Activated naive CD8-positive, alpha-beta T cell treated with anti-CD3 and anti-CD28 coated beads, Interleukin-2, amount 10 ng/mL, durations not matched to agents 7 days and 5 days (primary cell): Measurements from ENCODE around the gene OLIG3. TPM values are rescaled to one million over a fixed set of nuclear protein-coding genes. Genes with fewer than 3 reads are reported as not detected.

Source experiments
- ATAC-seq: fragments of 150-1000 bp; cut with Tn5 transposase; one replicate; pipeline ENCODE4 v1.10.0; 2021; ENCODE audit warnings: low read depth, moderate library complexity
- POLR2A ChIA-PET: fragments of 350-600 bp; sonication (Branson Sonifier 250); formaldehyde crosslinking; loops from one replicate; lab custom pipeline; 2021; ENCODE audit warnings: antibody characterized with exemption; lab: Charles Lee
- DNase-seq: peaks from one replicate; pipeline ENCODE4 v3.0.0; 2021
- H3K27ac Mint-ChIP-seq: one replicate; pipeline ENCODE4 v1.8.0; 2022; ENCODE audit warnings: mild to moderate bottlenecking, mixed read lengths
- H3K27me3 Mint-ChIP-seq: one replicate; pipeline ENCODE4 v1.8.0; 2022; ENCODE audit warnings: mild to moderate bottlenecking, moderate library complexity, mixed read lengths
- H3K36me3 Mint-ChIP-seq: one replicate; pipeline ENCODE4 v1.8.0; 2021; ENCODE audit warnings: mild to moderate bottlenecking, mixed read lengths
- H3K4me1 Mint-ChIP-seq: one replicate; pipeline ENCODE4 v1.8.0; 2021; ENCODE audit warnings: mixed read lengths
- H3K4me3 Mint-ChIP-seq: one replicate; pipeline ENCODE4 v1.8.0; 2022; ENCODE audit warnings: mild to moderate bottlenecking, moderate library complexity, mixed read lengths
- H3K9me3 Mint-ChIP-seq: one replicate; pipeline ENCODE4 v1.8.0; 2021; ENCODE audit warnings: mixed read lengths
- total RNA-seq, 2 experiments: library from RNA; stranded (reverse); gene quantifications; one replicate each; pipeline ENCODE4 v1.2.3, GENCODE V29; 2021

OLIG3 gene
- total RNA-seq, 2 experiments from 2014 or later = not detected

DNA sequence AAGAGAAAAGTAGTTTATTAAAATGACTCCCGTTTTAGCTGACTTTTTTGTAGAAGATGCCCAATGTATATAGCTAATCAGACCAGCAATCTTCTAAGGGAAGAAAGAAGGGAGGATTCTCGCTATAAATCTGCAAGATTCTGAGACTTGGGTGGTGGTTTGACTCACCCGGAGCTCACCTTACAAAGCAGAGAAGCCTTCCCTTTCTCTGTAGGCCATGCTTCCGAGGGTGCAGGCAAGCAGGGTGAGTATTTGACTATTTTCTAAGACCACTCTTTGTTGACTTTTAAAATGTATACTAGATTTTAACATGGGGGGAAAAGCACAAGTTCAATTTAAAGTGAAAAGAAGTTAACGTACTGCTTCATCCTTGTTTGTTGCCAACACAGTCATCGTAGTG, 2.7 kb downstream of the OLIG3 start:
- H3K27ac Mint-ChIP-seq = no peak overlapping the region
- no peak overlapping the region for H3K4me3 Mint-ChIP-seq
- H3K27me3 Mint-ChIP-seq = peaks cover 98% of the 10 kb centered on the region
- POLR2A ChIA-PET = interaction anchor here (0.7 kb wide), 1 partner anchor 199 kb away, joined by 3 read pairs; no protein-coding TSS in a partner anchor
- no peaks in the 10 kb centered on the region for H3K9me3 Mint-ChIP-seq
- H3K4me1 Mint-ChIP-seq = peaks cover 43% of the 10 kb centered on the region
- ATAC-seq (no peak), DNase-seq (no peak)
- peaks cover 3% of the 10 kb centered on the region for H3K36me3 Mint-ChIP-seq

GRCh38 chr6:137490961-137491360, 3.2 kb downstream of the OLIG3 start:
- Mint-ChIP-seq H3K9me3 (no peaks in the 10 kb centered on the region), H3K4me3 (no peak overlapping the region), H3K27ac (no peak overlapping the region), H3K36me3 (peaks cover 3% of the 10 kb centered on the region), H3K4me1 (peaks cover 40% of the 10 kb centered on the region), H3K27me3 (peaks cover 98% of the 10 kb centered on the region)
- POLR2A ChIA-PET = interaction anchor here (0.7 kb wide), 1 partner anchor 198 kb away, joined by 3 read pairs; no protein-coding TSS in a partner anchor
- DNase-seq = no peak
- ATAC-seq = no peak

GRCh38 chr6:137490006-137490905, 3.9 kb downstream of the OLIG3 start:
- POLR2A ChIA-PET = no interaction called here
- Mint-ChIP-seq H3K4me1 (peaks cover 34% of the 10 kb centered on the region), H3K9me3 (no peaks in the 10 kb centered on the region), H3K27me3 (peaks cover 97% of the 10 kb centered on the region), H3K4me3 (peak overlapping the region; percentile 22), H3K27ac (no peak overlapping the region), H3K36me3 (peaks cover 3% of the 10 kb centered on the region)
- ATAC-seq = no peak
- no peak for DNase-seq

DNA sequence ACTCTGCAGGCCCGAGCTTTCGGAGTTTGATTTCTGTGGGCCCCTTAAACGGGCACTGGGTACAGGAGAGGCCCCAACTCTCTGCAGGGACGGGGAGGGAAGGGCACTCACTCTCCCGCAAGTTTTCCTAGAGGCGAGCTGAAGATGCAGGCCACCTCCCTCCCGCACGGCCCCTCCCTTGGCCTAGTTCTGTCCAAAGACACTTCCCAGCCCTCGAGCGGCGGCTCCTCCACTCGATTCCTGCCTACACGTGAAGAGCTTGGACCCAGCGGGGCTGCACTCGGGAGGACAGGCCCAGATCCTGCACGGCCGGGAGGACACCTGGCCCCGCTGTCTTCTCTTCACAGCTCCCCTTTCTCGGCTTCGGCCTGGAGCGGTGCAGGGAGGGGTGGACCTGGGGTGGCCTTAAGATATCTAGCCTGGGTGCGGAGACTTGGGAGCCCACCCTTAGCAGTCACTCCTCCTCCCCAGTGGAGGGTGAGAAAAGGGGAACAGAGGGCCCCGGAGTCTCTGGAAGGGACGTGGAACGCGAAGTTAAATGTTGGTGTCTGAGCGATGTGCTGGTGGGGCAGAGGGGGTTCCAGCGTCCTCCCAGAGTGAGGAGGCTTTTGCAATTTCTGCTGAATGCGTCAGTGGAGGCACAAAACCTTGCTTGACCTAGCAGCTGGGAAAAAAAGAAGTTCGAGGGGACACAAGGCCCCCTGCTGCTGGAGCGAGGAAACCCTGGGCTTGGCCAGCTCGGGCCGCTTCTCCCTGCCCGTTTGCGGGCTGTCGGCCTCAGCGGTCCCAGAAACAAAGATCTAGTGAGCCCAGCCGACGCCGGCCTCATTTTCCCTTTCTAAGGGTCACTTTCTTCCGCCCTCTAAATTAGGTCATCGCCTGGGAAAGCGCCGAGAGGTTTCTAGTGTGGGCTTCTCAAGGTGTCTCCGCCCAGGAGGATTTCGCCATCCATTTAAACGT, 4.9 kb downstream of the OLIG3 start:
- Mint-ChIP-seq H3K27me3 (peaks cover 96% of the 10 kb centered on the region), H3K36me3 (peaks cover 3% of the 10 kb centered on the region), H3K4me1 (peaks cover 26% of the 10 kb centered on the region), H3K9me3 (no peaks in the 10 kb centered on the region), H3K27ac (no peak overlapping the region), H3K4me3 (peak overlapping the region; percentile 50)
- ATAC-seq (no peak), DNase-seq (peak; percentile 39)
- POLR2A ChIA-PET = no interaction called here

DNA sequence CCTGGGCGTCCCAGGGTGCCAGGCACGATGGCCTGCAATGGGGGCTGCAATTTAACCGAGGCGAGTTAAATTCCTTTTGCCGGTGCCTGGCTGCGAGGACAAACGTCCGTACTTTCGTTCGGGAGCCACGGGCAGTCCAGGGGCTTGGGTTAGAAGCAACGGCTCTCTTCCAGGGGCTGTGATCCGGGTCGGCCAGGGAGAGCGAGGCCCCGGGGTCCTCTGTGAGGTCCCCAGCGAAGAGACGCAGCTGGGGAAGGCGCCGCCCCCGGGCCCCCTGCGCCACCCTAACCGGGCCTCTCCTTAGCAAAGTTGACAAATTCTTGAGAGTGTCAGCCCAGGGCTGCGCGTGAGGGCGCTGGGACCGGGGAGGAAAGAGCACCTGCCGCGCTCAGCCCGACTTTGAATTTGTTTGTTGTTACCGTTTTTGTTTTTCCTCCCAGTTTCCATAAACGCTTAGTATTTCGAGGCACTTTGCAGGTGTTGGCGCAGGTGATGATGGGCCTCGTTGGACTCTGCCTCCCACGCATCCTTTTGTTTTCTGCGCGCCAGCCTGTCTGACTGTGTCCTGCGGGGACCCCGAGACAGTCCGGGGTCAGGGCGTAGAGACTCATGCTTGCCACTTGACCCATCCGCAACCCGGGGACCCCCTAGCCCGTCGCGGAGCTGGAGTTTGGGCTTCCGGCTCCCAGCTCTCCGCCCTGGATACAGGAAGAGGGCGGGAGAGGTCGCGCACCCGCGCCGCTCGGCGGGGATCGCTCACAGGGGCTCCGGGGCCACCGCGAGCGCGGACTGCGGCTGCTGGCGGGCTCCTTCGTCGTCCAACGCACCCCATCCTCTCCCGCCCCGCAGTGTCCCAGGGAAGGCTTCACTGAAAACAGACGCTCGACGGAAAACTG, 5.8 kb downstream of the OLIG3 start:
- peaks cover 20% of the 10 kb centered on the region for H3K4me1 Mint-ChIP-seq
- H3K27ac Mint-ChIP-seq = no peak overlapping the region
- peaks cover 96% of the 10 kb centered on the region for H3K27me3 Mint-ChIP-seq
- peak; percentile 53 for DNase-seq
- peak; percentile 32 for ATAC-seq
- POLR2A ChIA-PET = no interaction called here
- peak overlapping the region; percentile 47 for H3K4me3 Mint-ChIP-seq
- H3K36me3 Mint-ChIP-seq = peaks cover 3% of the 10 kb centered on the region
- no peaks in the 10 kb centered on the region for H3K9me3 Mint-ChIP-seq

- H3K27me3 Mint-ChIP-seq = peaks cover 96% of the 10 kb centered on the region
- H3K9me3 Mint-ChIP-seq = no peaks in the 10 kb centered on the region
- peaks cover 16% of the 10 kb centered on the region for H3K4me1 Mint-ChIP-seq
- peaks cover 3% of the 10 kb centered on the region for H3K36me3 Mint-ChIP-seq
- DNase-seq (no peak), ATAC-seq (no peak)
- H3K4me3 Mint-ChIP-seq = no peak overlapping the region
- no peak overlapping the region for H3K27ac Mint-ChIP-seq
- POLR2A ChIA-PET = no interaction called here
These were observed 6.4 kb downstream of the OLIG3 start for GRCh38 chr6:137487869-137488149.

DNA sequence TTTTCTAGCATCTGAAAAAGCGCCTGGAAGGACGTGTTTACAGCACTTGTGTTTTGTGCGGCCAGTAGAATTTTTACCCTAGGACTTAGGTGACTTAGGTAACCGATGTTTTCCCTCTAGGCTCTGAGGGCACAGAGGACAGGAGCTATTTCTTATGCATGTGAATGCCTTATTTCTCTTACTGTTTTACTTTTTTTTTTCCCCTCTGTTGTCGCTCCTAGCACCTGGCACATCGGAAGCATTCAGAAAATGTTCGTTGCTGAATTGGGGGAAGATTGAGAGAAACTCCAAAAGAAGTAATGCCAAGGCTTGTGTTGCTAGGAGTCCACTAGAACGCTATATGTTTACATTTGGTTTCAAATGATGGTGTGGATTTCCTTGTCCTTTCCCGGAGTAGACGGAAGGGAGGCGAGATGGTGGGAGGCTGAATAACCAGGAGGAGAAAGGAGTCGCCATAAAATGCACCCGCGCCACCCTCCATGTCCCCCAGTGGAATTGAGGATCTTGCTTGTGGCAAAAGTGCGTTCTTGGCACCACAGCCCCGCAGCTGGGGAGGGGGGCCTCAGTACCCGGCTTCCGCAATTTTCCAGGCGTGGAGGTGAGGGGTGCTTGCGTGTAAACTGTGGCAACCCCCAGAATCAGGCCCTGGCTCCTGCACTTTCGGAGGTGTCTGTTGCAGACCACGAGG, 6.9 kb downstream of the OLIG3 start:
- peaks cover 94% of the 10 kb centered on the region for H3K27me3 Mint-ChIP-seq
- H3K4me1 Mint-ChIP-seq = peaks cover 11% of the 10 kb centered on the region
- H3K27ac Mint-ChIP-seq = peak overlapping the region; percentile 69
- H3K9me3 Mint-ChIP-seq = no peaks in the 10 kb centered on the region
- peaks cover 3% of the 10 kb centered on the region for H3K36me3 Mint-ChIP-seq
- no peak overlapping the region for H3K4me3 Mint-ChIP-seq
- DNase-seq = no peak
- POLR2A ChIA-PET = no interaction called here
- ATAC-seq = no peak

GRCh38 chr6:137486416-137486815, 7.8 kb downstream of the OLIG3 start:
- no peak for DNase-seq
- Mint-ChIP-seq H3K27ac (no peak overlapping the region), H3K9me3 (no peaks in the 10 kb centered on the region), H3K27me3 (peaks cover 92% of the 10 kb centered on the region), H3K4me3 (no peak overlapping the region), H3K4me1 (peaks cover 7% of the 10 kb centered on the region), H3K36me3 (peaks cover 3% of the 10 kb centered on the region)
- POLR2A ChIA-PET = interaction anchor here (0.6 kb wide), 1 partner anchor 19 kb away, joined by 3 read pairs; no protein-coding TSS in a partner anchor
- ATAC-seq = no peak

DNA sequence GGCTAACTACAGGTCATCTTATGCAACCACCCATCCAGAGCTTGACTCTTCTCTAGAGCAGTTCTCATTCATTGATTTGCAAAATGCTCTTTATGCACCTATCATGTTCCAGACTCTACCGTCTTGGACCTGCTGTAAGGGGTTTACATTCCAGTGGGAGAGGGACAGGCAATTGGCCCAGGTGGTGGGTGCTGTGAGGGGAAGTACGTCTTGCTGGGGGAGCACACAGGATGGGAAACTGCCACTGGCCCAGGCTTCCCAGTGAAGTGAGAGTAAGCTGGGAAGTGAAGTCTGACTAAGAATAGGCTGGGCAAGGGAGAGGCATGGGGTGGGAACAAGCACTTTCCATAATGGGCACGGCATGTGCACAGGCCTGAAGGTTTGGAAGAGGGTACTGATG, 13.8 kb downstream of the OLIG3 start:
- ATAC-seq (no peak), DNase-seq (no peak)
- Mint-ChIP-seq H3K27me3 (peaks cover 56% of the 10 kb centered on the region), H3K4me3 (no peak overlapping the region), H3K27ac (no peak overlapping the region), H3K36me3 (no peaks in the 10 kb centered on the region), H3K4me1 (no peaks in the 10 kb centered on the region), H3K9me3 (no peaks in the 10 kb centered on the region)
- POLR2A ChIA-PET = no interaction called here

- ATAC-seq = no peak
- no peak for DNase-seq
- H3K4me1 Mint-ChIP-seq = no peaks in the 10 kb centered on the region
- no peaks in the 10 kb centered on the region for H3K9me3 Mint-ChIP-seq
- H3K4me3 Mint-ChIP-seq = no peak overlapping the region
- POLR2A ChIA-PET = no interaction called here
- no peaks in the 10 kb centered on the region for H3K36me3 Mint-ChIP-seq
- peaks cover 46% of the 10 kb centered on the region for H3K27me3 Mint-ChIP-seq
- no peak overlapping the region for H3K27ac Mint-ChIP-seq
These were observed 19.1 kb downstream of the OLIG3 start for GRCh38 chr6:137475103-137475502.

DNA sequence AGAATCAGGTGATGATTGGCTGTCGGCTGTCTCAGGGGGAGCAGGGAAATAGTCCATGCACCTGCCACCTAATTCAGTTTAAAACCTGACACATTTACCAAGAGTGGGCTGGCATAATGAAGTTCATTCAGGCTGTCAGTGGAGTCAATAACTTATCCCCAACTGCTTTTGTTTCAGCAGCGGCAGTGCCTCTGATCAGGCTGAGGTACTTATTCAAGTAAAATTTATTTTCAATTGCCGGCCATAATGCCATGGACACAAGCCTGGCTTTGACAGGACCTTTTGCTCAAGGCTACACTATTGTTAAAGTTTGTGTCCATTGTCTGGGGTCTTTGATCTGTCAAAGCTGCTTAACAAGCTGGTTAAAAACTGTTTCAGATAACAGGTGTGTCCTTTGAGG, 20.6 kb downstream of the OLIG3 start:
- Mint-ChIP-seq H3K27me3 (peaks cover 46% of the 10 kb centered on the region), H3K27ac (no peak overlapping the region), H3K4me1 (no peaks in the 10 kb centered on the region), H3K36me3 (no peaks in the 10 kb centered on the region), H3K9me3 (no peaks in the 10 kb centered on the region), H3K4me3 (no peak overlapping the region)
- POLR2A ChIA-PET = no interaction called here
- DNase-seq (no peak), ATAC-seq (no peak)

- ATAC-seq (no peak), DNase-seq (no peak)
- no peaks in the 10 kb centered on the region for H3K4me1 Mint-ChIP-seq
- H3K27ac Mint-ChIP-seq = no peak overlapping the region
- H3K36me3 Mint-ChIP-seq = no peaks in the 10 kb centered on the region
- H3K4me3 Mint-ChIP-seq = no peak overlapping the region
- peaks cover 44% of the 10 kb centered on the region for H3K27me3 Mint-ChIP-seq
- POLR2A ChIA-PET = no interaction called here
- H3K9me3 Mint-ChIP-seq = no peaks in the 10 kb centered on the region
These were observed 21.5 kb downstream of the OLIG3 start for GRCh38 chr6:137472641-137473137.
